ES-I3 (cell line): ENCODE data around the gene WDR36.

Experiments used
- H3K36me3 ChIP-seq: 2 replicates; pipeline ENCODE4 v1.6.1; 2013; ENCODE audit warnings: mild to moderate bottlenecking, low read length, control low read depth, moderate library complexity; ENCODE audit not compliant: insufficient read depth
- H3K4me1 ChIP-seq: 2 replicates; pipeline ENCODE4 v1.6.1; 2013; ENCODE audit warnings: mild to moderate bottlenecking, control low read depth, low read length; ENCODE audit not compliant: insufficient read depth
- H3K9ac ChIP-seq: 2 replicates; pipeline ENCODE4 v1.6.1; 2013; ENCODE audit warnings: low read depth, mild to moderate bottlenecking, low read length, moderate library complexity
- H3K9me3 ChIP-seq: 2 replicates; pipeline ENCODE4 v1.6.1; 2013; ENCODE audit warnings: mild to moderate bottlenecking, low read length, moderate library complexity; ENCODE audit not compliant: control insufficient read depth, insufficient read depth

Gene WDR36

DNA sequence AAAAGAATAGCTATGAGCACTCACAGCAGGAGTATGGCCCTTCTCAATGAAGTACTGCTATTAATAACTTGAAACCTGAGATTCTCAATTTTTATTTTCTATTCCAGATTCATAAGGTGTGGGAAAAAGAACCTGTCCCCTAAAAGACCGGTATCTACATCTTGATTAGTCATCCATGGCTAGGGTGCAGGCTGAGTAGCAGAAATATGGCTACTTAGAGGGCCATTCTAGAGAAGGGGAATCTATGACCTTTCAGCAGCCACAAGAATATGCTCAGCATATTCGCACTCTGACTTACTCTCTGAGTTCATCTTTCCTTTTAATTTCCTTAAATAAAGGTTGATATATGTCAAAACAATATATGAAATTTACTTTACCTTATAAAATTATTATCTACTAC is 27.7 kb downstream of the WDR36 start:
- Histone ChIP-seq H3K36me3 (no peaks in the 10 kb centered on the region; the same call in 1 of the 2 replicates), H3K9me3 (no peaks in the 10 kb centered on the region), H3K4me1 (peaks cover 21% of the 10 kb centered on the region), H3K9ac (no peak overlapping the region)

DNA sequence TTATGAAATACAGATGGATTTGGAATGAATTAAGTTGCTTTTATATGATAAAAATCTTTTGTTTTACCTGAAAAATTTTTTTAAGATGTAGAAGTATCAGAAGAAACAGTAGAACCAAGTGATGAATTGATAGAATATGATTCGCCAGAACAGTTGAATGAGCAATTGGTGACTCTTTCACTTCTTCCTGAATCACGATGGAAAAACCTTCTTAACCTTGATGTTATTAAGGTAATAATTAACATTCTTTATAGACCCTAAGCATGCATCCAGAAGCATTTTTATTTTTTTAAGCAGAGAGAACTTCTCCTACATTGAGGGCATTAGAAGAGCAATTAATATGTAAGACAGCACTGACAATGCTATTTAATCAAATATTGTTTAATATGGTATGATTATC is 28.8 kb downstream of the WDR36 start:
- Histone ChIP-seq H3K9me3 (no peaks in the 10 kb centered on the region), H3K4me1 (peaks cover 21% of the 10 kb centered on the region), H3K36me3 (no peaks in the 10 kb centered on the region; the same call in 1 of the 2 replicates), H3K9ac (no peak overlapping the region)

DNA sequence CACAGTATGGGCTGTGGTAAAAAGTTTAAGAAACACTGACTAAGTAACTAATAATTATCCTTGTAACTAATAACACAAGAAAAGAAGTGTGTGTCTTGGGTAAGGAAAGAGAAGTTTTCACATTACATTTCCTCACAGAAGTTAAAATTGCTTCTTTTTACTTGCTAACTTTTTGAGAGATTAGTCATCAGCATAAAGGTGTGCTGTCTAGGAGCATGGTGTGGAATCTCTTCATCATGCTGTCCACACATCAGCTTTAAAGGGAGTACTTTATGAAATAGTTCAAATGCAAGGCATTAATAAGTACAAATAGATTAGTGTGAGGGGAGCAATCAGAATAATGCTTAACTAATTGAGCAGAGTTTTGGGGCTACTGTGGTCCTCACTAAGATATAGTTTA is 29.8 kb downstream of the WDR36 start:
- H3K36me3 ChIP-seq: no peaks in the 10 kb centered on the region; the same call in 1 of the 2 replicates
- no peaks in the 10 kb centered on the region for H3K9me3 ChIP-seq
- H3K4me1 ChIP-seq: peaks cover 24% of the 10 kb centered on the region
- H3K9ac ChIP-seq: no peak overlapping the region

DNA sequence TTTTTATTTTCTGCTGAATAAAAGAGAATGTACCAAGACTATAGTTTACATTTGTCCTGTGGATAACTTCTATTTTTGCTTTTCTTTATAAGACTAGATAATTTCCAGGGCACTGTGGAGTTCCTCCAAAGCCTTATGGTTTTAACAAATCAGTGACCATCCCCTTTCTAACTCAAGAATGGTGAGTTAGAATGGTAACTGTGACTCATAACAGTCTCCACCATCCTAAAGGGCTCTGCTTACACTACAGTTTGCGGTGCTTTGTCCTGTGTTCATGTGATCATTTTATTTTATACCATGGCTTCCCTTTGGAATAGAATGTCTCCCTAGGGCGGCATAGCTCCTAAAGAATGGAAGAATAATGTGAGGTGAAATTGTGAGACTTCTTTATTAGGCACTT is 30.2 kb downstream of the WDR36 start:
- H3K4me1 ChIP-seq: peaks cover 22% of the 10 kb centered on the region
- no peaks in the 10 kb centered on the region; the same call in 1 of the 2 replicates for H3K36me3 ChIP-seq
- no peak overlapping the region for H3K9ac ChIP-seq
- no peaks in the 10 kb centered on the region for H3K9me3 ChIP-seq

DNA sequence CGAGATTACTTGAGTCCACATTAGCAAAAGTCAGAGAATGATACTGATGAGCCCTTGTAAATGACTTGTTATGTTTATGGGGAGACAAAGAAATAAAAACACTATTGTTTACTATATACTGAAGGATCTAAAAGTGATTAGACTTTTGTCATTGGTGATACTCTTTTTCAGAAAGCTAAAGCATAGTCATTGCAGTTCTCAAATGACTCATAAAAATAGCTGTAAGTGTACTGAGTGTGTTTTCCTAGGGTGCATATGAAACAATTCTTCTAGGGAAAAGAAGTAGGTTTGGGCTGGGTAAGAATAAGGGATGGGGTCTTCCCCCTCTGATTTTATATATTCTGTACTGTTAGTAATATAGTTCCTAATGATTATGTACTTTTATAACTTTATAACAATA is 32.6 kb downstream of the WDR36 start:
- no peaks in the 10 kb centered on the region; the same call in 1 of the 2 replicates for H3K36me3 ChIP-seq
- H3K9ac ChIP-seq: no peak overlapping the region
- peaks cover 28% of the 10 kb centered on the region for H3K4me1 ChIP-seq
- no peaks in the 10 kb centered on the region for H3K9me3 ChIP-seq

DNA sequence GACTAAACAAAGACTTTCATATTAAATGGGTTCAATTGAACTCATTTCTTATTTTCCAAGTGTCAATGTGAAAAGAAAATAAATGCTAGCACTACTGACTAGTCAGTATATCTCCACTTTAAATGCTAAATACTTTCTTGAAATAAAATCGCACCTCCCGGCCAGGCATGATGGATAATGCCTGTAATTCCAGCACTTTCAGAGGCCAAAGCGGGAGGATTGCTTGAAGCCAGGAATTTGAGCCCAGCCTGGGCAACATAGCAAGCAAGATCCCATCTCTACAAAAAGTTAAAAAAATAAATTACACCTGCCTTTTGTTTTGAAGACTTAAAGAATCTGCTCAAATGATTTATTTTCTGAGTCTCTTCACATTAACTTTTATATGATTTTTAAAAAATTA is 34.7 kb downstream of the WDR36 start:
- H3K9ac ChIP-seq: no peak overlapping the region
- H3K4me1 ChIP-seq: peaks cover 42% of the 10 kb centered on the region
- H3K9me3 ChIP-seq: no peaks in the 10 kb centered on the region
- H3K36me3 ChIP-seq: no peaks in the 10 kb centered on the region; the same call in 1 of the 2 replicates

DNA sequence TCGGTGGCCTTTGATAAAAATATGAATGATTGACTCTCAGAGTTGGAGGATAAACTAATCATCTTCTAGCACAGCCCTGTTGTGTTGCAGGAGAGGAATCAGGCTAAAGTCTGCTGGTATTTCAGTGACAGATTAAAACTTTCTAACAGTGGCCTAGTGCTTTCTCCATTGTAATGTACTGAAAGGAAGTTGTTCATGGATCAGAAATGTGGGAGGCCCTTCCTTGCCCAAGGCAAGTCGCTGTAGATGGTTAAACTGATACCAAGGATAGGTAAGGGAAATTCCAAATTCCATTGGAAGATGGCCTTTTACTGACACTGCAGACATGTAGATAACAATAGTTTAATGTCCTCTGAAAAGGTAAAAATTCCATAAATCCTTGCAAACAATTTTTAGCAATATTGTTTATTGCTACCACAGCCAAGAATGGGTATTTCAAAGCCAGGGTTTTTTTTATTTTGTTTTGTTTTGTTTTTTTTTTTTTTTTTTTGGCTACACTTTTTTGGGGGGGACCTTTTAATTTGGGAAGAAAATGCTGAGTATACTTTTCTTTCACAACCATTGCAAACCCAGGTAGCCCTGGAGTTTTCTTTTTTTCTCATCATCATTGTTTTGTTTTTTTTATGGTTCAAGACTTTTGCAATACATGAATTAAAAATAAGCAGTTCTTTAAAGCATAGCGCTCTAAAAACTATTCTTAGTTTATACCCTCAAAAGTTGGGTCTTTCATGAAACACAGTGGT is 35.5 kb downstream of the WDR36 start:
- no peak overlapping the region for H3K9ac ChIP-seq
- H3K9me3 ChIP-seq: no peaks in the 10 kb centered on the region
- no peaks in the 10 kb centered on the region; the same call in 1 of the 2 replicates for H3K36me3 ChIP-seq
- H3K4me1 ChIP-seq: peaks cover 48% of the 10 kb centered on the region

DNA sequence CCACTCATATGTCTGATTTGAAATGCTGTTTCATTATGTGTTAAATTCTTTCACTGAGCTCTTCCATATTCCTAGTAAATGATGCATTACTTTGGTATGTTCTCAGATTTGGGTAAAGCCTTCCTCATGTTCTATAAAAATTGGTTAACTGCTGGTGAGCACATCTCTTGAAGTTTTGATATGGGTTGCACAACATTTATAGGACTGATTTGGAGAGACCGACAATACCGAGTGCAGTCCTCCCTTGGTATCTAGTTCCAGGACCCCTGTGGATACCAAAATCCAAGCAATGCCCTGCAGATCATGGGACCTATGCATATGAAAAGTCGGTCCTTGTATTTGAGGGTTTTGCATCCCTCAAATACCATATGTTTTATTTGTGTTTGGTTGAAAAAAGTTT is 37.8 kb downstream of the WDR36 start:
- Histone ChIP-seq H3K36me3 (no peaks in the 10 kb centered on the region; the same call in 1 of the 2 replicates), H3K4me1 (peaks cover 50% of the 10 kb centered on the region), H3K9ac (no peak overlapping the region), H3K9me3 (no peaks in the 10 kb centered on the region)

DNA sequence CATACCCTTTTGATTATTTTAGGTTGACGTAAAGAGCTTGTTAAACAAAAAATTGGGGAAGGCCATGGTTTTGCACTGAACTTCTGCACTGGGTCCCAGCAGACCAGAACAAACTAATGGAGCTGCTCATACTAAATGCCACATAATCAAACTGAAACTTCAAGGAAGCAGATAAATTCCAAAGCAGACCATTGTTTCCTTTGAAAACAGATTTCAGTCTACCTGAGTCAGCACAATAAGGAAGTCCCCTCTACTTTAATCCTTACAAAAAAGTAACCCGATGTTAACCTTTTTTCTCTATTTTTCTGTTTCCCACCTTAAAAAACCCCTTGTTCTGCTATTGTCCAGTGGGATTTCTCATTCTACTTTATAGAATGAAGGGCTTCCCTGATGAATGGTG is 39.2 kb downstream of the WDR36 start:
- Histone ChIP-seq H3K9ac (no peak overlapping the region), H3K4me1 (peaks cover 48% of the 10 kb centered on the region), H3K9me3 (no peaks in the 10 kb centered on the region), H3K36me3 (no peaks in the 10 kb centered on the region)

DNA sequence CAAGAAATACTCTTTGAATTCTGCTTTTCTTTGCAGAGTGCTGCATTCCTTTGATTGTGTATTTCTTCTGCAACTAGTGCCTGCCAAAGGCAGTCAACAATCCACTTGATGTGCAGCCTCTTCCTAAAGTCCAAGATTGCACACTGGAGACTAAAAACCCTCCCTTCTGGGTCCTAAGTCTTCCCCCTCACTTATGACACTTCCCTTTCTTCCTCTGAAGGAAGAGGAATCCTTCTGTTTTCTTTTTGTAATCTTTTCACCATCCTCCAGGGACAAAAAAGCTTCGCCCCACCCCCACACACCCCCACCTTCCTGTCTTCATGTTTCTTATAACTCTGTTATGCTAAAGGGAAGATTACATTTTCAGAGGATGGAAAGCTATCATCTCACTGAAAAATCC is 39.9 kb downstream of the WDR36 start:
- Histone ChIP-seq H3K9me3 (no peaks in the 10 kb centered on the region), H3K4me1 (peaks cover 44% of the 10 kb centered on the region), H3K9ac (no peak overlapping the region), H3K36me3 (no peaks in the 10 kb centered on the region)

DNA sequence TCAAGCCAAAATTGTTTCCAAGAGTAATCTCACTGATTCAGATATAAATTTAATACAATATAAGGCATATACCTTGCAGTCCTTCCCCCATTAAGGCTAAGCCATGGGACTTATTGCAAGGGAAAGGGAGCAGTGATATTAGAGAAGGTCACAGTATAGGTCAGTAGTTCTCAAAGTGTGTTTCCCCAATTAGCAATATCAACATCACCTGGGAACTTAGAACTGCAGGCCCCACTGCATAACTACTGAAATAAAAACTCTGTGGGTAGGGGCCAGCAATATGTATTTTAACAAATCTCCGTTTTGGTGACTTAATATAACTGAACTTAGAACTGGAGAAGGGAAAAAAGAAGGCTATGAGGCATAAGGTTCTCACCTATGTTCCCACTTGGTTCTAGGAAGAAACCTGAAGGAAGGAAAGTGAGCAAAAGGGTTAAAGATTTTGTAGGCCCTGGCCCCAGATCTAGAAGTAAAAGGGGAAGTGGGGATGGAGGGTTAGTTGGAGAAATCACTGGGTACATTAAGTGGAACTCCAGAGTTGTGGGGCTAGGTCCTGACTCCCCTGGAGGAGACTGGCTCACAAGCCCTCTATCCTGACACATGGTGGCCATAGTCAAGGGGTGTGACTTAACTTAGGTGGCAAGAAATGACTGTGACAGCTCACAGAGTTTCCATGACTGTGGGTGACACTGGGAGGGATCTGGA is 40.7 kb downstream of the WDR36 start:
- Histone ChIP-seq H3K36me3 (no peaks in the 10 kb centered on the region), H3K4me1 (peaks cover 48% of the 10 kb centered on the region)

DNA sequence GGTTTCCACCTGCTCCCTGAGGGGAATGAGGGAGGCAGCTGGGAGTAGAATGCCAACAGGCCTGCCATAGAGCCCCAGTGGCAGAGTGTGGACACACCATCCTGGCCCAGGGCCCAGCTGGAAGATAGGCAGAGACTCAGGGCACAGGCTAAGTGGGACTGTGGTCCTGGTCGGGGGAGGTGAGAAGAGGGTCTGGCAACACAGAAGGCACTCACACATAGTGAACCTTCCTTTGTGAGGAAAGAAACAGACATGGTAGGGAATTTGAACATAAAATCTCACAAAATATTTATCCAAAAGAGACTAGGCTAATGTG is 41.2 kb downstream of the WDR36 start:
- Histone ChIP-seq H3K4me1 (peaks cover 45% of the 10 kb centered on the region), H3K9me3 (no peaks in the 10 kb centered on the region), H3K9ac (no peak overlapping the region), H3K36me3 (no peaks in the 10 kb centered on the region)

More for the DNA sequence above, 40.7 kb downstream of the WDR36 start:
- no peaks in the 10 kb centered on the region for H3K9me3 ChIP-seq
- H3K9ac ChIP-seq: no peak overlapping the region

DNA sequence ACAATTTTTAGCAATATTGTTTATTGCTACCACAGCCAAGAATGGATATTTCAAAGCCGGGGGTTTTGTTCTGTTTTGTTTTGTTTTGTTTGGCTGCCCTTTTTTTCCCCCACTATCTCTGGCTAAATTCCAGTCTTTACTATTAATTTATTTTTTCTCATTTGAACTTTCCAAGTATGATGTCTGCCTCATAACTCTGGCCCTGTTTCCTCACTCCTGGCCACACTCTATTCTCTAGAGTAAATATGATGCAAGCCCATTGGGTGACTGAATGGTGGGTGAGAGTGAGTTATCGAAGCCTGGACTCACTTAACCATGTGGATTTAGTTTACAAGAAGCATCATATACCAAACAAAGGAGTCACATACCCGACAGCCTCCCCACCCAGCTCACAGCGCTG is 41.9 kb downstream of the WDR36 start:
- no peak overlapping the region for H3K9ac ChIP-seq
- H3K36me3 ChIP-seq: no peaks in the 10 kb centered on the region
- H3K4me1 ChIP-seq: peaks cover 38% of the 10 kb centered on the region
- no peaks in the 10 kb centered on the region for H3K9me3 ChIP-seq

DNA sequence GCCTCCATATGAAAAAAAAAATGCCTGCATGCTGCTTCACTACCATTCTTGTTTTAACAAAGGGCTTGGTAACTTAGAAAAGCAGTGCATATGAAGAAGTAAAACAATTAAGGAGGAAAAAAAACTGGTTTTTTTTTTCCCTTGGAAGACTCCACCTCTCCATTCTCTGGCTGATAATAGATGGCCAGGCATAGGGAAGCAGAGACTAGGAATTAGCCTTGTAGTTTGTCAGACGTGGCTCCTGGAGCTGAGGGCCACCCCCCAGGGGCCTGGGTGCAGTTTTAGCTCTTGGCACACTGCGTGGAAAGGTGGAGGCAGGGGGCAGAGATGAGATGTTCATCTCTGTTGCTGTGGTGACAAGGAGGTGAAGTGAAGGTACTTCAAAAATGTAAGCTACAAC is 42.7 kb downstream of the WDR36 start:
- Histone ChIP-seq H3K4me1 (peaks cover 34% of the 10 kb centered on the region), H3K36me3 (no peaks in the 10 kb centered on the region), H3K9ac (no peak overlapping the region), H3K9me3 (no peaks in the 10 kb centered on the region)

DNA sequence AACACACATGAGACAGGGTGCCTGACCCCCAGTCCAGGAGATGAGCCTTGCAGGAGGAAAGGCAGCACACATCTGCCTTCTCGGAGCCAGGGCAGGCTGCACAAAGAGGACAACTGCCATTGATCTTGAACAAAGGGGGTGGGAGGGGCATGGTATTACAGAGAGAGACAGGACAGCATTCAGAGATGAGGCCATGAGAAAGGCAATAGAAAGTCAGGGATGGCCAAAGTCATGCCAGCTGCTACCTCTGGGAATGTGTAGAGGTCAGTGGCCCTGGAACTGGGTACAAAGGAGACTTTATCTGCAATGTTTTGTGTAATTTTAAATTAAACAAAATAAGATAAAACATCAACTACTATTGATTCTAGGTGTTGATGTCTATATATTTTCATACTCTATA is 43.2 kb downstream of the WDR36 start:
- H3K9ac ChIP-seq: no peak overlapping the region
- H3K9me3 ChIP-seq: no peaks in the 10 kb centered on the region
- peaks cover 32% of the 10 kb centered on the region for H3K4me1 ChIP-seq
- no peaks in the 10 kb centered on the region for H3K36me3 ChIP-seq
